ENCODE results near the gene VPS16. TPM values are rescaled to one million over a fixed set of nuclear protein-coding genes. Genes with fewer than 3 reads are reported as not detected.

VPS16 gene
- total RNA-seq, 4 donors from 2014 or later, result 22.0 to 37.5 (median 30.2) TPM

GRCh38 chr20:2871661-2872458 is 31.3 kb downstream of the VPS16 start:
- Histone ChIP-seq H3K27ac (replicated peaks in 1 of 4) (peak overlapping the region in 2 of 4 donors; percentile 73 to 94), H3K9me3 (no peaks in the 10 kb centered on the region), H3K4me1 (peaks cover 30 to 55% (median 52%) of the 10 kb centered on the region in 4 donors), H3K4me3 (peak overlapping the region; percentile 70 to 100 (median 98)), H3K36me3 (peaks cover 0 to 2% (median under 1%) of the 10 kb centered on the region in 4 donors), H3K27me3 (peaks cover 0 to 7% (median 0%) of the 10 kb centered on the region in 4 donors)
- WGBS, result 24% methylated on average over 19 of the region's 34 CpGs
- no peak for DNase-seq (ENCODE audit: extremely low spot score)
- TF ChIP-seq POLR2AphosphoS5 (IDR thresholded peaks at IDR 0.05) (no peak), CTCF (IDR thresholded peaks at IDR 0.05) (no peak), EP300 (IDR thresholded peaks at IDR 0.05) (no peak), POLR2A (IDR thresholded peaks at IDR 0.05; ENCODE audit: low read depth) (no peak)
- intact Hi-C loops (cut with DNase I), result loop anchor here (2.0 to 10.0 kb wide), 2 partner anchors 31 to 207 kb away; partner anchors contain the start of genes IDH3B, PCED1A and VPS16

- Histone ChIP-seq H3K4me1 (peaks cover 30 to 56% (median 54%) of the 10 kb centered on the region in 4 donors), H3K27me3 (peaks cover 0 to 7% (median 0%) of the 10 kb centered on the region in 4 donors), H3K27ac (replicated peaks in 1 of 4) (peak overlapping the region; percentile 73 to 94 (median 88)), H3K9me3 (no peaks in the 10 kb centered on the region), H3K36me3 (no peaks in the 10 kb centered on the region), H3K4me3 (peak overlapping the region; percentile 70 to 100 (median 98))
- intact Hi-C loops (cut with DNase I), result loop anchor here (2.0 to 10.0 kb wide), 2 partner anchors 32 to 208 kb away; partner anchors contain the start of genes IDH3B, PCED1A and VPS16
- 0% methylated on average over 11 of the region's 49 CpGs for WGBS
- no peak for DNase-seq (ENCODE audit: extremely low spot score)
- peak in 1 of 2 donors; percentile 13 for TF ChIP-seq POLR2AphosphoS5 (IDR thresholded peaks at IDR 0.05)
- TF ChIP-seq EP300 (IDR thresholded peaks at IDR 0.05), result no peak
- peak in 2 of 3 experiments; percentile 19 to 38 for TF ChIP-seq CTCF (IDR thresholded peaks at IDR 0.05)
- TF ChIP-seq POLR2A (IDR thresholded peaks at IDR 0.05; ENCODE audit: low read depth), result no peak
These were observed 32.0 kb downstream of the VPS16 start for GRCh38 chr20:2872459-2873009.

GRCh38 chr20:2873010-2873746 is 32.6 kb downstream of the VPS16 start, which contains the start of gene PTPRA:
Gene PTPRA, plus strand, starts transcription at chr20:2873481. Its CDS starts 90,797 bp downstream, at chr20:2964278.
- no peaks in the 10 kb centered on the region for H3K9me3 ChIP-seq
- intact Hi-C loops (cut with DNase I), result loop anchor here (2.0 to 10.0 kb wide), 2 partner anchors 32 to 208 kb away; partner anchors contain the start of genes IDH3B, PCED1A and VPS16
- H3K4me1 ChIP-seq, result peaks cover 30 to 56% (median 54%) of the 10 kb centered on the region in 4 donors
- TF ChIP-seq POLR2A (IDR thresholded peaks at IDR 0.05; ENCODE audit: low read depth), result peak; percentile 59
- TF ChIP-seq EP300 (IDR thresholded peaks at IDR 0.05), result no peak
- no peak for TF ChIP-seq CTCF (IDR thresholded peaks at IDR 0.05)
- peak; percentile 87 to 90 for TF ChIP-seq POLR2AphosphoS5 (IDR thresholded peaks at IDR 0.05)
- H3K27me3 ChIP-seq, result peaks cover 0 to 7% (median 0%) of the 10 kb centered on the region in 4 donors
- H3K36me3 ChIP-seq, result no peaks in the 10 kb centered on the region
- WGBS, result under 1% methylated on average over 12 of the region's 83 CpGs
- peak within 1 kb of the TSS; percentile 70 to 100 (median 98) for H3K4me3 ChIP-seq
- H3K27ac ChIP-seq (replicated peaks in 1 of 4), result peak within 1 kb of the TSS; percentile 73 to 94 (median 88)
- peak; percentile 96 for DNase-seq (ENCODE audit: extremely low spot score)

- no peak for DNase-seq (ENCODE audit: extremely low spot score)
- Histone ChIP-seq H3K27ac (replicated peaks in 1 of 4) (peak overlapping the region; percentile 73 to 94 (median 88)), H3K4me1 (peaks cover 33 to 57% (median 56%) of the 10 kb centered on the region in 4 donors), H3K27me3 (peaks cover 0 to 7% (median 0%) of the 10 kb centered on the region in 4 donors), H3K36me3 (no peaks in the 10 kb centered on the region), H3K9me3 (no peaks in the 10 kb centered on the region), H3K4me3 (peak overlapping the region; percentile 70 to 100 (median 98))
- WGBS, result 0% methylated on average over 1 of the region's 29 CpGs
- intact Hi-C loops (cut with DNase I), result loop anchor here (2.0 to 10.0 kb wide), 2 partner anchors 33 to 209 kb away; partner anchors contain the start of genes IDH3B, PCED1A and VPS16
- TF ChIP-seq POLR2A (IDR thresholded peaks at IDR 0.05; ENCODE audit: low read depth) (no peak), CTCF (IDR thresholded peaks at IDR 0.05) (no peak), EP300 (IDR thresholded peaks at IDR 0.05) (no peak), POLR2AphosphoS5 (IDR thresholded peaks at IDR 0.05) (no peak)
These were observed 33.1 kb downstream of the VPS16 start for GRCh38 chr20:2873747-2874041.
